GM18499 (cell line): Measurements from ENCODE around the gene FBH1.
"Not testable (repeated sequence)": the region's sequence is repeated elsewhere in the genome, so short reads cannot be mapped to it uniquely, and the experiment has no call there.

ENCODE experiments used
- ATAC-seq: cut with Tn5 transposase; IDR thresholded peaks from one replicate; pipeline ENCODE4 v1.9.1; 2021; ENCODE audit warnings: moderate number of reproducible peaks; ENCODE audit not compliant: insufficient read depth, unreplicated experiment

The FBH1 gene

DNA sequence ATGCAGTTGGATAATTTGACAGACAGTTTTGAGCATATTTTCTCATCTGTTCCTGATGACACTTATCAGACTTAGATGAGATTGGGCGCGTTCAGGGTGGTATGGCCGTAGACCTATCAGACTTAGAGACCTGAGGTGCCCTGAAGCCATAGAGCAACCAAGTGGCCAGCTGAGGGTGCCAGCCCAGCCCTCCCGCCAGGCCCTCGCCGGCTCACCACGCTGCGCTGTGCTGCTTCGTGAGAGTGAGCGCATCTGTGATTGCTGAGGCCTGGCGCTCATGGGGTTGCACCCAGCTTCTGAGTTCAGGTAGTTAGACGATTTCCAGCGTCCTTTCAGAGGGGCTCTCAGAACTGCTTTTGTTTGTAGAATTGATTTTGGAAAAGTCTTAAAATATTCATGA, 10.2 kb downstream of the FBH1 start:
- no peak for ATAC-seq

DNA sequence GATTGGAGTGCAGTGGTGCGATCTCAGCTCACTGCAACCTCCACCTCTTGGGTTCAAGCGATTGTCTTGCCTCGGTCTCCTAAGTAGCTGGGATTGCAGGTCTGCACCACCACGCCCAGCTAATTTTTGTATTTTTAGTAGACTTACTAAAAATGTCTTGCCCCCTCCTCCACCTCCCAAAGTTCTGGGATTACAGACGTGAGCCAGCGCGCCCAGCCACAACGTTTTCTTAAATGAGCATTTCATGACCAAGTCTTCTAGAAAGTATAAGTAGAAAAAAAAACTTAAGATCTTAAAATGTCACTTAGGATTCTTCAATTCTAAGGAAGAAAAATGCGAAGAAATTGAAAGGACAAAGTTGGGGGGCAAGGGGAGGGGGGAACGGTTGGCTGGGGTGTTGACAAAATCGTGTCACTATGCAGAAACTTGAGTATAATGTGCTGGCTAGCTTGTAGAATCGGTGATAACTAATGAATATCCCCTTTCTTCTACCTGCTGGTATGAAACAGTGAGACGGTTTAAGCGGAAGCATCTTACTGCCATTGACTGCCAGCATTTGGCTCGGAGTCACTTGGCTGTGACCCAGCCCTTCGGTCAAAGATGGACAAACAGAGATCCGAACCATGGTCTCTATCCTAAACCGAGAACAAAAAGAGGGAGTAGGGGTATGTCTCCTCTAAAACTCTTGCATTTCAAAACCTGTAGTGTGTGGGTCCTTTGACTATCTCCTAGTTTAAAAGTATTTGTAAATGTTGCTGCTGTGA, 12.7 kb downstream of the FBH1 start:
- ATAC-seq: no peak

DNA sequence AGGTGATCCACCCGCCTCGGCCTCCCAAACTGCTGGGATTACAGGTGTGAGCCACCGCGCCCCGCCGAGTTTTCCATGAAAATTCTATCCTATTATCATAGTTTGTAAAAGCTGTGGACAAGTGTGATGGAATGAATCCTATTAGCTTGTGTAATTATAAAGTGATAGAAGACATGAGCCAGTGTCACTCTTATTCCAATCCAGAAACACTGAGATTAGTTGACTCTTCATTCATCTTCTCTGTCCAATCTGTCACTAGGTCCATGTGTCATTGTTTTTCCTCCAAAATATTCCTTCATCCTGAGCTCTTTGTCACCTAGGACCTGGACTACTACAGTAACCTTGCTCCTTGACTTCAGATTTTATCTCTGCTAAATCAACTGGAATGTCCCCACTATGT, 13.5 kb downstream of the FBH1 start:
- no peak for ATAC-seq

DNA sequence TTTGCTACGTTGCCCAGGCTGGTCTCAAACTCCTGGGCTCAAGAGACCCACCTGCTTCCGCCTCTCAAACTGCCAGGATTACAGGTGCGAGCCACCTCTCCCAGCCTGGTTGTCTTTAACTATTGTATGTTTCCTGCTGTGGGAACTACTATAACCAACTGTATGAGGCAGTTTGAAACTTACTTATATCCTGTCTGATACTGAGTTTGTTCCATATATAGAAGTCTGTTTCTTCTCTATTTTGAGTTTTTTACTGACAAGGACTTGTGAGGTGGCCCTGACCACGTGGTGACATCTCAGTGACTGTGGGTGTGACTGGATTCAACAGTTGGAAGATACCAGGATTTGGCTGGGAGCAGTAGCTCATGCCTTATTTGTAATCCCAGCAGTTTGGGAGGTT, 14.2 kb downstream of the FBH1 start:
- ATAC-seq: peak; percentile 90

DNA sequence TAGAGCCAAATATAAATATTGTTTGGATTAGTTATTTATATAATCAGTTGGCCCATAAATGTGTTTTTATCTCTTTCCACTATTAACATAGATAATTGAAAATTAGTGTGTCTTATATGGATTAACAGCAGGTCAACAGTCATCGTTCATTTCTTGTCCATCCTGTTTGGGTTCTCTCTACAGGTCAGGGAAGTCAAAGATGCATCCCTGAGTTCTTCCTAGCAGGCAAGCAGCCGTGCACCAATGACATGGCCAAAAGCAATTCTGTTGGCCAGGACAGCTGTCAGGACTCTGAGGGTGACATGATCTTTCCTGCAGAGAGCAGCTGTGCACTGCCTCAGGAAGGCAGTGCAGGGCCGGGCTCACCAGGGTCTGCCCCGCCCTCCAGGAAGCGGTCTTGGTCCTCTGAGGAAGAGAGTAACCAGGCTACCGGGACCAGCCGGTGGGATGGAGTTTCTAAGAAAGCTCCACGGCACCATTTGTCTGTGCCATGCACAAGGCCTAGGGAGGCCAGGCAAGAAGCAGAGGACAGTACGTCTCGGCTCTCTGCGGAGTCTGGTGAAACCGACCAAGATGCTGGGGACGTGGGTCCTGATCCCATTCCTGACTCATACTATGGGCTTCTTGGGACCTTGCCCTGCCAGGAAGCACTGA, 15.9 kb downstream of the FBH1 start:
- no peak for ATAC-seq

DNA sequence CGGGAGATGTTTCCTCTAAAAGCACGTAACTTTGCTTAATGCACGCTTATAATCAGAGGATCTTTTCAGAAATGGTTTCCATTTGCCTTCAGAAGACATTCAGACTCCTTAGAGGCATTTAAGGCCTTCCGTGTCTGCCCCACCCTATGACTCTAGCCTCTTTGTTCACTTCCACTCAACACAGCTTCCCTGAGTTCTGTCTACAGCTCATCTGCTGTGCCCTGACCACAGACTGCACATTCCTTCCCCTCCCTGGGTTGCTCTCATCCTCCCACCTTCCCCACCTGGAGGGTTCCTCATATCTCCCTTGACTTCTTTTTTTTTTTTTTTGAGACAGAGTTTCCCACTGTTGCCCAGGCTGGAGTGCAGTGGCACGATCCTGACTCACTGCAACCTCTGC, 16.6 kb downstream of the FBH1 start:
- ATAC-seq: no peak

DNA sequence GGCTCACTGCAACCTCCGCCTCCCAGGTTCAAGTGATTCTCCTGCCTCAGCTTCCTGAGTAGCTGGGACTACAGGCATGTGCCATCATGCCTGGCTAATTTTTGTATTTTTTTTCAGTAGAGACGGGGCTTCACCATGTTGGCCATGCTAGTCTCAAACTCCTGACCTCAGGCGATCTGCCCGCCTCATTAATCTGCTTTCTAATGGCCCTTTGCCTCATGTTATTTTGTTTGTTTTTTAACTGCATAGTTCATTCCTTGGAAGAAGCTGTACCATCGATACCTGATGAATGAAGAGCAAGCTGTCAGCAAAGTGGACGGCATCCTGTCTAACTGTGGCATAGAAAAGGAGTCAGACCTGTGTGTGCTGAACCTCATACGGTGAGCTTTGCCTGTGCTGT, 18.6 kb downstream of the FBH1 start:
- not testable (repeated sequence) for ATAC-seq

DNA sequence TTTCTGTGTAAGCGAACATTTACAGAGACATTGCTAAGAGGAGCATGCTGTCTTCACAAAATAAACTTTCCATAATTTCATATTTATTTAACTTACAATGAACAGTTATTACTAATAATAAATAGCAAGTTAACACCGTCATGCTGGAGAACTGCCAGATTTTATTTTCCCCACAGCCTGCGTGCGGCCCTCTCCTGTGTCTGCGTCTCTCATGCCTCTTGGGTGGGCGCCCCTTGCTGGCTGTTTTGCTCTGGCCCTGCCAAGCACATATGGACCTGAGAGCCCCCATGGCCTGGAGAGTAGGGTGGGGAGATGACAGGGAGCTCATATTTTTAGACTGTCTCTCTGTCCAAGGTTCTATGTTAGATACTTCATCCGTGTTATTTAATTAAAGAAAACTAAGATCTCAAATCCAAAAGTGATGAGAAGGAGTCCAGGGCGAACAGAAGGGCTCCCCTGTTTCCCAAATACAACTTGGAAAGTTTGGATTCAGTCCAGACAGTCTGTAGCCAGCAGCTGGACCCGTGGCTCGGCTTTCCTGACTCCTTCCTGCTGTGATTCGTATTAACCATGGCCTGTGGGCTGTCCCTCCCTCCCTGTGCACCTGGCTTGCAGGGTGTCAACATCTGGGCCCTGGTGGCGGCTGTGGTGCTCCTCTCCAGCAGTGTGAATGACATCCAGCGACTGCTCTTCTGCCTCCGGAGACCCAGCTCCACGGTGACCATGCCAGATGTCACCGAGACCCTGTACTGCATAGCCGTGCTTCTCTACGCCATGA, 20.5 kb downstream of the FBH1 start:
- ATAC-seq: no peak

DNA sequence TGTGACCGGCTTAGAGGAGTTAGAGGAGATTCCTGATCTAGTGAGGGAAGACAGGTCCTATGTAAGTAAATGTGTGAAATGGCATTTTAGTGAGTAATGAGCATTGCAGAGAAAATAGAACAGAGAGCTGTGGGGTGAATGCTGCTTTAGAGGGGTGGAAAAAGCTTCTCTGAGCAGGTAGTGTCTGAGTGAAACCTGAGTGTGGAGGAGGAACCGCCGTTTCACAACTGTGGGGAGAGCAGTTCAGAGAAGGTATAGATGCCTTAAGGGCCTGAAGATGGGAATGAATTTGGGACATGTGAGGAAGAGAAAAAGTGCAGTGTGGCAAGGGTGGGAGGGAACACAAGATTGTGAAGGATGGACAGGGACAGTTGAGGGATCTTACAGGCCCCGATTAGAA, 21.6 kb downstream of the FBH1 start:
- ATAC-seq: no peak

DNA sequence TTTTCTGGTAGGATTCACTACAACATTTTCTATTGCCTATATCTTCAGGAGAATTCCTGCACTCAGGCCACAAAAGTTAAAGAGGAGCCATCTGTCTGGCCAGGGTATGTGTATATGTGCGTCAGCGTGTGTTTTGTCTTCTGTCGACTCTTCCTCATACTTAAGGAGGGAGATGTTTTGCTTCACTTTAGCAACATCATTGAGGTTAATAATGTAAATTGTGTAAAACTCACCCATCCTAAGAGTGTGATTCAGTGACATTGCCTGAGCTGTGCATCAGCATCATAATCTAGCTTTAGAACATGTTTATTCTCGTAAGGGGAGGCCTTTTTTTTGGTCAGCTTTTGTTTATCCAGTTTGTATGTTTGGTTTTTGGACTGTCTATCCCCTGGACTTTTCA, 23.7 kb downstream of the FBH1 start:
- ATAC-seq: no peak

DNA sequence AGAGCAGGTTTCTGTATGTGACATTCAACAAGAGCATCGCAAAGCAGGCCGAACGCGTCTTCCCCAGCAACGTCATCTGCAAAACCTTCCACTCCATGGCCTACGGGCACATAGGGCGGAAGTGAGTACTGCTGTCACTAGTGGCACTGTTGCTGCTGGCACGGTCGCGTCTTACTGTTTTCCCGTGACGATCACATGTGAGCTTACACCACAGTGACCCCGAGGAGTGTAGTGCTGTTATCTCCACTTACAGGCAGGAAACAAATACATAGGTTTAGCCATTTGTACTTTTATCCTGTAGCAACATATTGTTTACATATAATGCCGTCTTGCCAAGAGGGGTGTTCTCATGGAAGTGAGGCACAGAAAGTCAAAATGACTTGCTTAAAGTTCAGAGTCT, 25.4 kb downstream of the FBH1 start:
- no peak for ATAC-seq

DNA sequence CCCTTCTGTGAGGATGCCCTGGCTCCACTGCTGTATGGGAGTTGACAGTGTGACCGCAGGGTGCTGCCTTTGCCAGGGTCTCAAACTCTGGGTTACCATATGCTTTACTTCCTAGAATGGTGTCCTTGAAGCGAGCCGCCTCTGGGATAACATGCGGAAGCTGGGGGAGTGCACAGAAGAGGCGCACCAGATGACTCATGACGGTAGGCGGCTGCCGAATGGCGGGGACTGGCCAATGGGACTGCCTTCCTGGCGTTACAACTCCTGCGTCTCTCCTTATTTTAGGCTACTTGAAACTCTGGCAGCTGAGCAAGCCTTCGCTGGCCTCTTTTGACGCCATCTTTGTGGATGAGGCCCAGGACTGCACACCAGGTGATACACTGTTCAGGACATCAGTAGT, 27.3 kb downstream of the FBH1 start:
- no peak for ATAC-seq

DNA sequence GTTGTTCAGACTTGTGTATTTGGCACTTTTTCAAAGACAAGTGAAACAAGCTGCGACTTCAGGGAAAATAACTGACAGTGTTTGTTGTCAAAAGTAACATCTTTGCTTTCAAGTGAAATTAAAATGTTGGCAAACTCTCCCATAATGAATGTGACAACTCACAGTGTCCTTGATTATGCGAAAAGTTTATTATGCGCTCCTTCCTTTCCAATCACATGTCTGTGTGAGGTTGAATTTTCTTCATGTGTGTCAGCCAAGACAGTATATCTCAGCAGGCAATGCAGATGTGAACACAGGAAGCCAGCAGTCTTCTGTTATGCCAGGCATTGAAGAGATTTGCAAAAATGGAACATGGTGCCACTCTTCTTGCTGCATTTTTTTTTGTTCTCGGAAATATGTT, 28.7 kb downstream of the FBH1 start:
- no peak for ATAC-seq

DNA sequence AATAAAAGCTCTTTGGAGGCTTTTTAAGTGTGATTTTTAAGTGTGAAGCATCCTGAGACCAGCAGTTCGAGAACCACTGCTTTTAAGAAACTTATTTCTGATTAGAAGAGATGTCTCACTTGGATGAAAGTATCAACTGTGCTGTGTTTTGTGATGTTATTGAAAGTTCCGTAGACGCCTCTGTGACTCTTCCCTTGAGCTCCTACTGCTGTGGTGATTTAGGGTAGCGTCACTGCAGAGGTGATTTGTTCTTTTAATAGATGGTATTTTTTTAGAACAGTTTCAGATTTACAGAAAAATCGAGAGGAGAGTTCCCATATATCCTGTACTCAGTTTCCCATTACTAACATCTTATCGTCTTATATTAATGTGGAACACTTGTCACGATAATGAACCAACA, 29.5 kb downstream of the FBH1 start:
- no peak for ATAC-seq

DNA sequence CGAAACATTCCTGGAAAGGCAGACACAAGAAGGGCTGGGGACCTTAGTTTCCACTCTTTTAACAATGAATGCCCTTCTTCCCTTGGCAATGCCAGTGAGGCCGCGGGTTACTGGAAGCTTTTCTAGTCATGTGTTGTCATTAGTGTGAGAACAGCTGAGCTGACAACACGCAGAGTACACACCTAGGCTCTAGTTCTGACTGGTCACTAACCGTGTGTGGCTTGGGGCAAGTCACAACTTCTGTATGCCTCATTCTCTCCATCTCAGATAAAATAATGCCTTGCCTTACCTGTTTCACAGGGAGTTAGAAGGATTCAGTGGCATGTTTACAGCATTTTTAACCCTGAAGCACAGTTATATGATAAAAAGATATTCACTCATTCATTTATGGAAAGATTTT, 31.7 kb downstream of the FBH1 start:
- ATAC-seq: no peak

DNA sequence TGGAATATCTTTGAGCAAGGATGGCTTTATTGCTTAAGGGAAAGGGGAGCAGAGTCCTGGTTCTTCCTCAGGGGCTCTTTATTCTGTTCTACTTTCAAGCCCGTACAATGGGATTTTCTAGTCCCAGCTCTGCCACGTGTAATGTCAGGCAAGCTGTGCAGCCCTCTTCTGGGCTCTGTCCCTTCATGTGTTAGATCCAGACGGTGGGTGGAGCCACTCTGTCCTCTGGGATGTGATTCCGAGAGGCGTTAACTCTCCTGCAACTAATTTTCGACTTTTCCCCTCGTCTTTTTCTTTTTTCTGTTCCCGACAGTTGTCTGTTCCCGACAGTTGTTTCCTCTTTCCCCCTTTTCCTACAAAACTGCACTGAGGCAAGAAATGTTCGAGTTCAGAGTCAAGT, 34.8 kb downstream of the FBH1 start:
- no peak for ATAC-seq

DNA sequence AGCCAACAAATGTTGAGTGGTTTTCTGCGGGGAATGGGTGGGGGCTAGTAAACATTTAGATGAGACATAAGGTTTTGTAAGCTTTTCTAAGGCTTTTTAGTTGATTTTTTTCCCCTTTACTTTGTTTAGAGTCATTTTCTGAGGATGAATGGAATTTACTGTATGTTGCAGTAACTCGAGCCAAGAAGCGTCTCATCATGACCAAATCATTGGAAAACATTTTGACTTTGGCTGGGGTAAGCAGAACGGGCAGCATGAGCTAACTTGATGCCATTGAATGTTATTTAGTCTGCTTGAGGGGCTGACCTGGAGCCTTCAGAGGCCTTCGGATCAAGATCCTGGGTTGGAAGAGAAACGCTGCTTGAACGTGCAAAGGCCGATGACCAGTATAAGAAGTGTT, 37.3 kb downstream of the FBH1 start:
- no peak for ATAC-seq

DNA sequence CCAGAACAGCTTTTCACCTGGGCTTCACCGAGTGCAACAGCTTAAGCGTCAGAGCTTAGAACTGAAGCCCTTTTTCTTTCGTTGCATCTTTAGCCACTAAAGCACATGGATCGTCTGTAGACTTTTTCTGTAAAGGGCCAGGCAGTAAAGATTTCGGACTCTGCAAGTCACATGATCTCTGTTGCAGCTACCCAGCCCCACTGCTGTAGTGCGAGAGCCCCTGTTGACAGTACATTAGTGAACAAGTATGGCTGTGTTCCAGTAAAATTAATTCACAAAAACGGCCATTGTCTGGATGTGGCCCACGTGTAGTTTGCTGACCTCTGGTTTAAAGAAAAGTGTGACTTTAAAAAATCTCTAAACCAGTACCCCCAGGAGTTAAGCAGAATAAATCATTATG, 39.4 kb downstream of the FBH1 start:
- no peak for ATAC-seq

DNA sequence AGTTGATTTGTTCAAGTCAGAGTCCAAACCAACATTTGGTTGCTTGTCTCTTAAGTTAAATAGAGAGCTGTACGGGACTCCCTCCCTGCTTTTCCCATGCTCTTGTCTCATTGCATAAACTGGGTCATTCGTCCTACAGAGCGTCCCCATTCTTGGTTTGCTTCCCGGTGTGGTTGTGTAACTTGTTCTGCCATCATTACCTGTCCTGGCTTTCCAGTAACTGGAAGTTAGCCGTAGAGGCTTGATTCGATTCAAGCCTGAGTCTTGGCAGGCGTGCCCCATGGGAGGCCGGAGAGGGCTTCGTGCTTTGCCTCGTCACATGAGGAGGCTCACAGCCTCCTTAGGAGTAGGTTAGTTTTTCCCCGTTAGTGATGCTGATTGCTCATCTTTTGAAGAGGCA, 40.2 kb downstream of the FBH1 start:
- no peak for ATAC-seq

DNA sequence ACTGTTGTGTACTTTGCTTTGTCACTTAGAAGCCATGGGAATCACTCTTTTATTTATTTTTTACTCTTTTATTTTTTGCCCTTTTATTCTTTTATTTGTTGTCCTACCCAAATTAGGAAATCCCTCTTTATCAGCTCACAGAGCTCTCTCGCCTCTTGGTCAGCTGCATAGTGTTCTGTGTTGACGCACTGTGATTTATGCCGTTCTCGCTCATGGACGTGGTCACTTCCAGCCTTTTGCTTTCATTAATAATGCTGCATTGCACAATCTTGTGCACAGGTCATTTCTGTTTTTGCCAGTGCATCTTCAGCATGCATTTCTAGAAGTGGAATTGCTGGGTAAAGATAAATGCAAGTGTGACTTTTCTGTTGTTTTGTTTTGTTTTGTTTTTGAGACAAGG, 42.3 kb downstream of the FBH1 start:
- no peak for ATAC-seq

DNA sequence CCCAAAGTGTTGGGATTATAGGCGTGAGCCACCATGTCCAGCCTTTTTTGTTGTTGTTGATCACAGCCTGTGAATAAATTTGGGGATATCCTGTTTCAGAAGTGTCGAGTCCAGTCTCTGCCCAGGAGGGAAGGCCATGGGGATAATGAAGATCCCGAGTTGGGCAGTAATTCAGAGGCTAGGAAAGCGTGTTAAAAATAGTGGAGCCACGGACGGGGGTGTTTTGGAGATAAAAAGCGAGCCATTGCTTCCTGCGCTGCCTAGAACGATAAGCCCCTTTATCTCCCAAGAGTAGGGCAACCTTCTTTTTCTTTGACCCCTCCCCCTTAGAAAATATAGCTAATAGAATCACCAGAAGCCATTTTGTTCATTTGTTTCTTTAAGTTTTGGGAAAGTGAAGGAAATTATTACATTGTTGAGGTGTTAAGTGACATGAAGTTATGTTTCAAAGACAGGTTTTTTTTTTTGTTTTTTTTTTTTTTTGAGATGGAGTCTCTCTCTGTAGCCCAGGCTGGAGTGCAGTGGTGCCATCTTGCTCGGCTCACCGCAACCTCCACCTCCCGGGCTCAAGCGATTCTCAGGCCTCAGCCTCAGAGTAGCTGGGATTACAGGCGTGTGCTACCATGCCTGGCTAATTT, 44.0 kb downstream of the FBH1 start:
- ATAC-seq: no peak
